ENCODE data around the gene ASCL2.
"Not testable (repeated sequence)": the region's sequence is repeated elsewhere in the genome, so short reads cannot be mapped to it uniquely, and the experiment has no call there.

ASCL2 gene

DNA sequence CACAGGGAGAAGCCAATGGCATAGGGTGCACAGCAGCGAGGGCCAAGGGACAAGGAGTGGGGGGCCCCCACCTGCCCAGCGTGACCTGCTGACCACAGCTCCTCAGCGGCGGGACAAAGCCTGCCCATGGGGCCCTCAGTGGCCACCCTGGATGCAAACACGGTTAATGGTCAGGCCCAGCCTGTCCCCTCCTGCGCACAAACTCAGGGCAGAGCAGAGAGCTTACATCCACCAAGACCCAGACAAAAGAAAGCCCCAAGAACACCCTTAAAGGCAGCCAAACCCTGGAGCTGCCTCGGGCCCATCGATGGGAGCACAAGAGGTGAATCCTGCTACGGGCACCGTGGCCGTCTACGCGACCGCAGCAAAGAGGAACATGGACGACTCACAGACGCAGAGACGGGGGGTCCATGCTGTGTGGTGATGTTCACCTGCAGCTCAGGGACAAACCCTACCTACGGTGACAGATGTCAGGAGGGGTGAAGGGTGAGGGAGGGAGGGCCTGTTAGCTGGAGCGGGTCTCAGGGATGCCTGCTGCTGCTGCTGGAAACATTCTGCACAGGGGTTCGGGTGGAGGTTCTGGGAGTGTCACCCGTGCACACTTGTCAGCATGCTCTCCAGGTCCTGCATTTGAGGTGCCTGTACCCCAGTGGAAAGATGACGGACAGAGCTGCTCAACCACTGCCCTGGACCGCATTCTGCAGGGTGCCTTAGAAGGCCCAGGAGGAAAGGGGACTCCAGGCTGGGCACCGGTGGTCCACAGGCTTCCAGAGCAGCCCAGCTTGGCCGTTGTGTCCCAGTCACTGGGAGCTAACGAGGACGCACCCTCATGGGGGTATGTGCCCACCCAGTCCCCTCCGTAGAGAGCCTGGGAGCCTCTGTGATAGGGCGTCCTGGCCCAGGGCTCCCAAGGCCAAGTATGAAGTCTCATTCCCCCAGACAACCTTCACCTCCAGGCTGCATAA, 11.6 kb downstream of the ASCL2 start:
- no peak for DNase-seq

DNA sequence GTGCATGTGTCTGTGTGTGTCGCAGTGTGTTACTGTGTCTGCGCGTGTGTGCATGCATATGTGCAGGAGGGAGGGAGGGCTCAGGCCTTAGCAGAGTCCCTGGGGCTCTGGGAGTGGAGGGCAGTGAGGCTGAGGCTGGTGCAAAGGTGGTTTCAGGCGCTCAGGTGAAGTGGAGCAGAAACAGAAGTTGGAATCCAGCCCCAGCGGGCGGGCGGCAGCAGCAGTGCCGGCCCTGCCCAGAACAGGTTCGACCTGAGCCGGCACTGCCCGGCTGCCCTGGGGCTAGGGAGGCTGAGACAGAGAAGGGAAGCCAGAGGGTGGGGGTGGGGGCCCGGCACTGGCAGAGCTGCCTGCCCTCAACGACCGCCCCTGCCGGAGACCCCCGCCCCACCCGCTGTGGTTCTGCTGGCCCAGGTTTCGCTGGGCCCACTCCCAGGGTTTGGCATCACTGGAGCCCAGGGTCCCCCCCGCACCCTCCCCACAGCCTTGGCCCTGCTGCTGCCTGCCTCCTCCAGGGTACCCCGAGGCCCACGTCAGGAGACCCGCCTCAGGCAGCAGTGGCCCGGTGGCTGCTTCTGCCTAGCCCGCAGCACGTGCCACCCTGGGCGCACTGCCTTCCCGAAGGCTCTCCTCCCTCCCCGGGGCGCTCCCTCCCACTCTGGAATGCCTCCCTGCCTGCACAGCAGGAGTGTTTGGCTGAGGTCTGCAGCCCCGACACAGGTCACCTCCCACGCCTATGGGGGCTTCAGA, 13.3 kb downstream of the ASCL2 start:
- DNase-seq, result no peak

DNA sequence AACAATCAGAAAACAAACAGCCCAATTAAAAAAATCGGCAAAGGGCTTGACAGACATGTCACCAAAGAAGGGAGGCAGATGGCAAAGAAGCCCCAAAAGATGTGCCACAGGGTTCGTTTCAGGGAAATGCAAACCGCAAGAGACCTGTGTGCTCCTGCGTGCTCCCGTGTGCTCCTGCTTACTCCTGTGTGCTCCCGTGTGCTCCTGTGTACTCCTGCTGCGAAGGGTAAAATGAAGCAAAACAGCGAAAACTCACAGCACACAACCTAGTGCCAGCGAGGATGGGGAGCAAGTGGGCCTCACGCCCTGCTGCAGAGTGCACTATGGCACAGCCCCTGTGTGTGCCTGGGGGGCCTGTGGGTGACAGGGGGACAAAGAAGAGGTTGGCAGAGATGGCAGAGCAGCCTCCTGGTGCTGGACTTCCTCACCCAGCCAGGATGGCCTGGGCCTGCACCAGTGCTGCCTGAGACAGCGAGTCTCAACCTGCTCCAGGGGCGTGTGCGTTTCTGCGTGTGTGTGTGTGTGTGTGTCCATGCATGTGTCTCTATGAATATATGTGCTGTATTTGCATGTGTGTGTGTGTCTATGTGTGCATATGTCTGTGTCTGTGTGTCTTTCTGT, 14.0 kb downstream of the ASCL2 start:
- DNase-seq, result no peak

DNA sequence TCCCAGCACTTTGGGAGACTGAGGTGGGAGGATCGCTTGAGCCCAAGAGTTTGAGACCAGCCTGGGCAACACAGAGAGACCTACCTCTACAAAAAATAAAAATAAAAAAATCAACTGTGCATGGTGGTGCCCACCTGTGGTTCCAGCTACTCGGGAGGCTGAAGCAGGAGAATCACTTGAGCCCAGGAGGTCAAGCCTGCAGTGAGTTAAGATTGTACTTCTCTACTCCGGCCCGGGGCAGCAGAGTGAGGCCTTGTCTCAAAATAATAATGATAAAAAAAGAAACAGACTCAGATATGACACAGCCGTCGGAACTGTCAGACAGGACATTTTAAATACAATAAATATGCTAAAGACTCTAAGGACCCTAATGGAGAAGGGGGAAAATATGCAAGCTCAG, 18.4 kb downstream of the ASCL2 start:
- DNase-seq, result no peak

DNA sequence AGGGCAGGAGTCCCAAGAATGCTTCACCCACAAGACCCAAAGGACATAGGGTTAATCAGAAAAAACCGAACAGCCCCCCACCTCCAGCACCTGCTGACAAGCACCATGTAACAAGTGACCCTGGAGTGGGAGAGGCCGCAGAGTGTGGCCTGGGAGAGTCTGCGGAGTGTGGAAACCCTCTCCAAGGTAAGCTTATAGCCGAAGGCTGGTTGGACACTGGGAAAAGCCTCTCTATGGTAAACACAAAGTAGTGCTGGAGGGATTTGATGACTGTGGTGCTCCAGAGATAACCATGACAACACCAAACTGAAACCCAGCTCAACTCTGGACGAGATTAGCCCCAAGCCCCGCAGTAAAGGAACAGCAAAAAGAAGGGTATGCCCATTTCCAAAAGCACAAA, 19.2 kb downstream of the ASCL2 start:
- no peak for DNase-seq

DNA sequence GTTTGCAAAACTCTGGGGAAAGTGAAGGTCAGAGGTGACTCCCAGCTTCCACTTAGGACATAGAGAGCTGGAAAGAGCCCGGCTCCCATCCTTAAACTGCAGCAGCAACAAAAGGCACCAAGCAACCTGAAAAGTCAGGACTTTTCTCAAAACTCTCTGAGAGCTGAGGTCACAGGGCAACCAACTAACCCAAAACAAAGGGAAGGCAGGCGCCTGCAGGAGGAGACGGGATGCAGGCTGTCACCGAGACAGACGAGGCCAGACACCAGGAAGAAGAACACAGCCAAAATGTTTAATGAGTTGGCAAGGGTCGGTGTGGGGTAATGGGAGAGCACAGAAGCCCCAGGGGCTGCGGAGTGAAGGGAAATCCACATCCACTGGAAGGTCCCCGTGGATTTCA, 19.9 kb downstream of the ASCL2 start:
- DNase-seq, result no peak

DNA sequence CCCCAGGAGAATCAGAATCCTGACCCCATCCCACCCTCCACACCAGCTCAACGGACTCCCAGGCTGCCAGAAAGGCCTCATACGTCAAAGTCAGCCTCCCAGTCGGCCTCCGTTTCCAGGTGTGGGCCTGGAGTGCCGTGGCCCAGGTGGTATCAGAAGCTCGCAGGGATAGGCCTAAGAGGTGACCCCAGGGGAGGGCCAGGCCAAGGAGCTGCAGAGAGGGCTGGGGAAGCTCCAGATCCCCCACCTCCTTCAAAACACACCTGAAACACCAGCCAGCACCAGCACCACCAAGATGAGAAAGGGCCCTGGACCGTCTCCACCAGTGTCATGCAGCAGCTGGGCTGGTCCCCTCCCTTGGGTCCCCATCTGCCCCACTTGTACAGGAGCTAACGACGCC, 20.3 kb downstream of the ASCL2 start:
- no peak for DNase-seq

DNA sequence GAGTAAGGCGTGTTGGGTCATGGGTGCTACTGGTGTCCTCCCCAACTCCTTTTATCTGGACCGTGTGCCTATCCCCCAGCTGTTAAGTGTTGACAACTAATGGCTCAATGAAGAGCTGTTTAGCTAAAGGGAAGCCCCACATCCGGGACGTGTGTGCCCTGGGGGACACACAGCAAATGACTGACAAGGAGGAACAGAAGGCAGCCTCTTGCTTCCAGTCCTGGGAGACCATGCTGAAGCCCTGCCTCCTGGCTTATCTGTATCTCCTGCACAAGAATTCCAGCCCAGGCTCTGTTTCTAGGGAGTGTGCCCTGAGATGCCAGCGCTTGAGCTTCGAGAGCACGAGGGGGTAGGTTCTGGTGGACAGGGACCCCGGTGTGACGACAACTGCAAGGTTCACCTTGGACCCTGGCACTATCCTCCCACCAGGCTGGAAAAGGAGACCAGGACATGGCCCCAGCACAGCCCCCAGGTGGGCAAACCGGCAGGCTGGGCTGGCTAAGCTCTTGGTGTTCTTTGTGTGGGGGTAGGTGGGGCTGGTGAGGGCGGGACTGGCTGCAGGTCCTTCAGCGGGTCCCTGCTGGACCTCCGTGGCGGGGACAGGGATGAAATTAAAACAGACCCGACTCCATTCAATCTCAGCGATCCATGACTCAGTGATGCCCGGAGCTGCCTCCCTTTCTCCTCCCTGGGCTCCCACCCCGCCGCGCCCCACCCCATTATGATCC, 21.0 kb downstream of the ASCL2 start:
- DNase-seq, result no peak

DNA sequence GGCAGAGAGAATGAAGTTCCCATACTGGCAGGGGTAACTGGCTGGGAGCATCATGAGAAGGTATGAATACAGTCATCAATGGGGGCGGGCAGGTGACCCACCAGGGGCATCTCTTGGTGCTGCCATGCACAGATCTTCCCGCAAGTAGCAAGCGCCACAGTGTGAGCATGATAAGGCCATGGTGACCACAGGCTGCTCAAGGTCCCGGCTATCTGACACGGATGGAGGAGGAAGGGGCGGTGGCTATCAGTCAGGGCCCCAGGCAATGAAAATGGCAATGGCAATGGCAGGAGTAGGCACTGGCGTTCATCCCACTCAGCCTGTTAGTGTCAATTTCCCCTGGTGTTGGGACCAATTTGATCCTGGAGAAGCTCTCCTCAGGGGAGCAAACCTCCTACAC, 21.6 kb downstream of the ASCL2 start:
- DNase-seq, result no peak

DNA sequence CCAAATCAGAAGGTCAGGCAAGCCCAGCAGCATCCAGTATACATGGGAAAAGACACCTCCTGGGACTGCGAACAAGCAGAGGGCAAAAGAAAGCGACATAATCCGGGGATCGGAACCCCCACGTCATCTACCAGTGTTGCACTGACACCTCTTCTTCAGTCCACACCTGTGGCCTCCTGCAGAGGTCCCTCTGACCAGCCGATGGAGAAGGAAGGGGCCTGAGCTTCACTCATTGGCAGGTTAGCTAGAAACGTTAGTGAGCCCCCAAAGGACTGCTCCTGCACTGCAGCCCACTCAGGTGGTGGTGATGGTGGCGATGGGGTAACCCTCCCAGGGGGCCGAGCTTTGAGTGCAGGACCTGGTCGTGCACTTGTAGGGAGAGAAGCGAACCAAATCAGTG, 22.1 kb downstream of the ASCL2 start:
- no peak for DNase-seq

DNA sequence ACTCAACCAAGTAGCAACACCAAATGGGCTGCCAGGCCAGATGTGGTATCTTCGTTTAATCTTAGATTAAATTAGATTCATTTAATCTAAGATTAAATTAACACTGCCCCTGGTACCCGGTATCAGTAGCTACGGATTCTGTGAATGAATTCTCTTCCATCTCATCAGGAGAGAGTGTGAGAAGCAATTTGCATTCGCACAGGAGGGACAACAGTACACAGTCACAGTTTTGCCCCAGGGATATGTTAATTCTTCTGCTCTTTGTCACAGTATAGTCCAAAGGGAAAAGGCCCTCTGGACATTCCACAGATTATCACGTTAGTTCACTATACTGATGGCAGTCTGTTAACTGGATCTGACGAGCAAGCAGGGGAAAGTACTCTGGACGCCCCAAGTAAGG, 22.9 kb downstream of the ASCL2 start:
- no peak for DNase-seq

DNA sequence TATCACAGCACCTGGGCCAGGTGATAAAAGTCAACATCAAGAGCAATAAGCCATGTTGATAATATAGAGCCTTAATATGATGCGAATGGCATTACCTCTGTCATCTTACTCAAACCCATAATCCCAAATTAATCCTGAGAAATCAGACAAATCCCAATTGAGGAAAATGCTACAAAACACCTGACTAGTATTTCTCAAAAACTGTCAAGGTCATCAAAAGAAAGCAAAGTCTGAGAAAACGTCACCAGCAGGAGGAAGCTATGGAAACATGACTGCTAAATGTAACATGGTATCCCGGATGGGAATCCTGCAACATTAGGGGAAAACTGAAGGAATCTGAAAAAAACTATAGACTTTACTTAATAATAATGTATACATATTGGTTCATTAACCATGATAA, 29.6 kb downstream of the ASCL2 start:
- DNase-seq, result no peak

DNA sequence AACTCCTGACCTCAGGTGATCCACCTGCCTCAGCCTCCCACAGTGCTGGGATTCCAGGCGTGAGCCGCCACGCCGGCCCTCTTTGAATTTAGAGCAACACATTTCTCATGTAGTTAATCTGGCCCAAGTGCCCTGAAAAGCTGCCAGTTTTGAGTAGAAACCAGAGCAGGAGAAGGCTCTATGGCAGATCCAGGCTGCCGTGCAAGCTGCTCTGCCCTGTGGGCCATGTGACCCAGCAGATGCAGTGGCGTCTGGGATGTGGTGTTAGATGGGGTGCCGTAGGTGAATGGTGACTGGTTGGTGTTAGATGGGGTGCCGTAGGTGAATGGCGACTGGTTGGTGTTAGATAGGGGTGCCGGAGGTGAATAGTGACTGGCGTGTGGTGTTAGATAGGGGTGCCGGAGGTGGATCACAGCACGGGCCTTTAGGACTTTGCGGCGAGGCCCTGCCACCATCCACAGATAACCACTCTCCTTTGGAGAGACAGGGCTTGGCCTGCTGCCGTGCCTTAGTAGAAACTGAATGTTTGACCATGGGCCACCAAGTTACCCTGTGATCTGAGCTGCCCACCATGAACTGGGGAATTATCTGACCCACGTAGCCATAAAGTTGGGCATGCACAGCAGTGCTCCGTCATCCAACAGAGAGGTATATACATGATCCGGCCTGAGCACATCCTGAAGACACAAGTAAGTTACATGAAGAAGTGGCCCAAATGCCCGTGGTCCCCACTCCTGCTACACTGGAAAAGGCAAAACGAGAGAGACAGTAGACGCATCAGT, 32.7 kb downstream of the ASCL2 start:
- DNase-seq, result no peak

DNA sequence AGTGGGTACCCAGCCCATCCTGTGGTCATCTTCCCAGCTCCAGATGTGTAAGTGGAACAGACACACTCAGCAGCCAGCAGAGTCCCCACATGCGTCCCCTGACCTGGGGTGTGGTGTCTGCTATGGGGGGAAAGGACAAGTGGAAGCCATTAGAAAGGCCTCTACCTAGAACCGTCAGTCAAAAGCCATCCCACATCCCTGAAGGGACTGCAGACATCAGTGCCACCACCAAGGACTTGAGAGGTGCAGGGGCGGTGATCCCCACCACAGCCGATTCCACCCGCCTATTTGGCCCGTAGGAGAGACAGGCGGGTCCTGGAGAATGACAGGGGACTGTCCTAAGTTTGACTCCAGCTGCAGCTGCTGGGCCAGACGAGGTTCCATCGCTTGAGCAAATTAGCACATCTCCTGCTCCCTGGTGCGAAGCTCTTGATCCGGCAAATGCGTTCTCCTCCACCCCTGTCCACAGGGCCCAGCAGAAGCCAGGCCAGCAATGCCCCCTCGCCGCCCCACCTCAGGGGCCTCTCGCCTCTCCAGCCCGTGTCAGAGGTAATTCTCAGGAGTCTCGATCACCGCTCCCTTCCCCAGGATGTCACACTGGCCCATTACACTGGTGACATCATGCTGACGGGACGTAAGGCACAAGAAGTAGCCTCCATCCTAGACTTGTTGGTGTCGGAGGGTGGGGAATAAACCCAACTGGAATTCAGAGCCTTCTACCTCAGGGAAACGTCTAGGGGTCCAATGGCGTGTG, 33.8 kb downstream of the ASCL2 start:
- DNase-seq, result not testable (repeated sequence)

DNA sequence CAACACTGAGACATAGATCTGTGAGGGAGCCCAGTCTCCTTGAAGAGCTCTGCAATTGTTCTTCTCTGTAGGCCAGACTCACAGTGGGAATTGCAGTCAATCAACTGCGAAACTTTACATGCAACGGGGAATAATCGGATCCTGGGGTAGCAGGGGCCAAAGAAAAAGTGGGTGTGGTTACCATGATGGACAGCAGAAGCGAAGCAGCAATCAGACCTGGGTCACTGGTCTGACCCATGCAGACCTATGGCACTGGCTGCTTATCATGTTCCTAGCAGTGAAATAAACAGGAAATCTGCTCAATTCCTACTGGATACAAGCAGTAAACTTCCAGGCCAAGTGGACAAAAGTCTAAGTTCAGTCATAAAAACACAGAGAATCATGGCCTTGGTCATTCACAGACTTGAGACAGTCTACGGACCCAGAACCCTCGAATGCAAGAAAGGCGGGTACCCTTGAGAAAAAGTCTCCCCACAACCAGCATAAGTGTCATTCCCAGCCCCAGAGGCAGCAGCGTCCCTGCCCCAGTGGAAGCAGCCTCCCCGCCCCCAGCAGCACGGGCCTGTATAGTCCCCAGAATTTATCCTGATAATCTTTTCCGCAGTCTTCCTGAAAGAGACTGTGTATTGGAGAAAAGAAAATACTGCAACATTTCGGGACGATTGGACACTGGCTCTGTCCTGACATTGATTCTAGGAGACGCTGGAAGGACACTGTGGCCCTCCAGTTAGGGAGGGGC, 34.6 kb downstream of the ASCL2 start:
- no peak for DNase-seq

DNA sequence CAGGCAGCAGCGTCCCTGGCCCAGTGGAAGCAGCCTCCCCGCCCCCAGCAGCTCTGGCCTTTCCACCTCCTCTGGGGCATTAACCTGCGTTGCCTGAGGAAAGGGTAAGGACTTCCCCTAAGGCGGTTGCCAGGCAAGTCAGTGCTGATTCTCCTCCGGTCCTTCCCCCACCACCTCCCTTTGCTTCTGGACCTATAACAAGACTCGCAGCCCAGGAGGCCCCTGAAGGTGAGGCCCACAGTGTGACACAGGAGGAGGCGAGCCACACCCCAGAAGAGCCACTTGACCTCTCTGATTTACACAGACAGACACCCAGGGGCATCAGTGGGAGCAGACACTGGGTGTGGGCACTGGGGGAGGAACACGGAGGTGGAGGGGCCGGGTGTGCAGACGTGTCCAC, 35.4 kb downstream of the ASCL2 start:
- DNase-seq, result no peak

DNA sequence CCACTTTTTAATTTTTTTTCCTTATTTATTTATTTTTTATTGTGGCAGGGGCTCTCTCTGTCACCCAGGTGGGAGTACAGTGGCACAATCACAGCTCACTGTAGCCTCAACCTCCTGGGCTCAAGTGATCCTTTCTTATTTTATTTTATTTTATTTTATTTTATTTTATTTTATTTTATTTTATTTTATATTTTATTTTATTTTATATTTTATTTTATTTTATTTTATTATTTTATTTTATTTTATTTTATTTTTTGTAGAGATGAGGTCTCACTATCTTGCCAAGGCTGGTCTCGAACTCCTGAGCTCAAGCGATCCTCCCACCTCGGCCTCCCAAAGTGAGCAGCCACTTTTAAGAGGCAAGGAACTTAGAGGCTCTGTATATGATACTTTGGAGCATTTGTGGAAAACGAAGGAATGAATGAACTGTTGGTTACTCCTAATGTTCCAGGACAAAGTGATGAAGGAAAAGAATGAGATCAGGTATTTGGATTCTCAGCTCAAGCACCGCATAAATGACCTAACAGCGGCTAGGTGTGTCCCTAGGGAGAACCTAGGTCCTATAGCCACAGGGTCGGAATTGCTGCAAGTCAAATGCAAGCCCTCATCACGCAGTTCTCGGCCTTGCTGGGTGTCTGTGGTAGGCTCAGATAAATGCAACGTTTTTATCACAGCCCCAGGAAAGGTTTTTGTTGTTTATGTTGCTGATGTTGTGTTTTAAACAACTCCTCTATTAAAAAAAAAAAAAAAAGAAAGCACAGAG, 36.5 kb downstream of the ASCL2 start:
- no peak for DNase-seq

DNA sequence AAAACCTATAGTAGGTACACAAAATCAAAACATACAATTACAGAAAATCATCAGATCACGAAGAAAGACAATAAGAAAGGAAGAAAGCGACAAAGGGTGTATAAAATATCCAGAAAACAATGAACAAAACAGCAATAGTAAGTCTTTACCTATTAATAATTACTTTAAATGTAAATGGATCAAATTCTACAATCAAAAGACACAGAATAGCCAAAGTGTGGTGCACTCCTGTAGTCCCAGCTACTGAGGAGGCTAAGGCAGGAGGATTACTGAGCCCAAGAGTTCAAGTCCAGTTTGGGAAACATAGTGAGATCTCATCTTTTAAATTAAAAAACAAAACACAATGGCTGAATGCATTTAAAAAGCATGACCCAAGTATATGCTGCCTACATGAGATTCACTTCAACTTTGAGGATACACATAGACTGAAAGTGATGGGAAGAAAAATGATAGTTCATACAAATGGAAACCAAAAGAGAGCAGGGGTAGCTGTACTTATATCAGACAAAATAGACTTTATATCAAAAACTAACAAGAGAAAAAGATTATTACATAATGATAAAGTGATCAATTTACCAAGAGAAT, 40.6 kb downstream of the ASCL2 start:
- DNase-seq, result no peak

DNA sequence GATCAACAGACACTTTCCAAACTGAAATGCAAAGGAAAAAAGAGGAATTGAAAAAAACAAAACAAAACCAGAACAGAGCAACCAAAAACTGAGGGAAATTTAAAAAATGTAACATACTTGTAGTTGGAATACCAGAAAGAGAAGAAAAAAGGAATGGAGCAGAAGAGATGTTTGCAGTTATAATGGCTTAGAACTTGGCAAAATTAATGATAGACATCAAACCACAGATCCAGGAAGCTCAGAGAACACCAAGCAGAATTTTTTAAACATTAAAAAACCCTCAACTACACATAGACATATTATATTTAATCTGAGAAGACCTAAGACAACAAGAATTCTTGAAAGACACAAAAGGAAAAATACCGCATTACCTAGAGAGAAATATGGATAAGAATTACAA, 46.1 kb downstream of the ASCL2 start:
- DNase-seq, result no peak

Measured in SHP77 (cell line).